ENCODE measurements around the gene LRTM2.
A peak's percentile ranks its signal among the peaks of the same experiment; 100 is the strongest.

The LRTM2 gene

DNA sequence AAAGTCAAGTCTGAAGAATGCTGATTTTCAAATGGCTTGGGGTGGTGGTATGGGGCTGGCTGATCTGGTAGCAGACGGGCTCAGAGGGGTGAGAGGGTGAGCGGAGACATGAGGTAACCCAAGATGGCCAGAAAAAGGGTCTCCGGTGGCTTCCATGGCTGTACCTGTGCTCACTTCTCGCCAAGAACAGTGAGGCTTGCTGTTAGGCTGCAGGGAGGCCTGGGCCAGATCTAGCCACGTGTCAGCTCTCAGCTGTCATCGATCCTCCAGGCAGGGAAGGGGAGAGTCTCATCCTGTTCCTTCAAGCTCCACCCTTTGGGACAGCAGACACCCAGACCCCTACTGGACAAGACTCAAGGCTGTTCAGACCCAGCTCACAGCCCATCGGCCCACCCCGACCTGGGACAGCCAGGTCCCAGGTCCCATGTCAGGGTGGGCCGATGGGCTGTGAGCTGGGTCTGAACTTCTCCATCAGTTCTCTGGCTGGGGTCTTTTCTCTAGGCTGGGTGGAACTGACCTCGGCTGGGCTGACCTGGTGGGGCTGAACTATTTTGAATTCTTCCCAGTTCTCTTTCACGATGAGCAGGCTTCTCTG is 9.0 kb downstream of the LRTM2 start:
- no peak for DNase-seq (ENCODE audit: low spot score)

DNA sequence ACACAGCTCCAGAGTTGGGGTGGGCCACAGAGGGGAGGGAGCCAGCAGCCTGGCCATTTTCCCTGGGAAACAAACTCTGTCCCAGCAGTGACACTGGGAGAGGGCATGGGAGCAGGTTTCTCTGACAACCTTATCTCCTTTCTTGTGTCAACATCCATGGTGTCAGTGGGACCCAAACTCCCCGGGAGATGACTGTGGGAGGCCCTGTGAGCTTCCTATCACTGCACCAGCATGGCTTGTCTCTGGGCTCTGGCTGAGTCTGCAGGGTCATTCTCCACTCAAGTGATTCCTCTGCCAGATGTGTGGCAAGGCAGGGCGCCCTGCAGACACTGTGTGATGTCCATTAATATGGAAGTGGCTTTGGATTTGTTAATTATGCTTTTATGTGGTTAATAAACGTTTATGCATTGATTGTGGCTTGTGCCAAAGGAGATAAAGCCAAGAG is 10.1 kb downstream of the LRTM2 start:
- no peak for DNase-seq (ENCODE audit: low spot score)

DNA sequence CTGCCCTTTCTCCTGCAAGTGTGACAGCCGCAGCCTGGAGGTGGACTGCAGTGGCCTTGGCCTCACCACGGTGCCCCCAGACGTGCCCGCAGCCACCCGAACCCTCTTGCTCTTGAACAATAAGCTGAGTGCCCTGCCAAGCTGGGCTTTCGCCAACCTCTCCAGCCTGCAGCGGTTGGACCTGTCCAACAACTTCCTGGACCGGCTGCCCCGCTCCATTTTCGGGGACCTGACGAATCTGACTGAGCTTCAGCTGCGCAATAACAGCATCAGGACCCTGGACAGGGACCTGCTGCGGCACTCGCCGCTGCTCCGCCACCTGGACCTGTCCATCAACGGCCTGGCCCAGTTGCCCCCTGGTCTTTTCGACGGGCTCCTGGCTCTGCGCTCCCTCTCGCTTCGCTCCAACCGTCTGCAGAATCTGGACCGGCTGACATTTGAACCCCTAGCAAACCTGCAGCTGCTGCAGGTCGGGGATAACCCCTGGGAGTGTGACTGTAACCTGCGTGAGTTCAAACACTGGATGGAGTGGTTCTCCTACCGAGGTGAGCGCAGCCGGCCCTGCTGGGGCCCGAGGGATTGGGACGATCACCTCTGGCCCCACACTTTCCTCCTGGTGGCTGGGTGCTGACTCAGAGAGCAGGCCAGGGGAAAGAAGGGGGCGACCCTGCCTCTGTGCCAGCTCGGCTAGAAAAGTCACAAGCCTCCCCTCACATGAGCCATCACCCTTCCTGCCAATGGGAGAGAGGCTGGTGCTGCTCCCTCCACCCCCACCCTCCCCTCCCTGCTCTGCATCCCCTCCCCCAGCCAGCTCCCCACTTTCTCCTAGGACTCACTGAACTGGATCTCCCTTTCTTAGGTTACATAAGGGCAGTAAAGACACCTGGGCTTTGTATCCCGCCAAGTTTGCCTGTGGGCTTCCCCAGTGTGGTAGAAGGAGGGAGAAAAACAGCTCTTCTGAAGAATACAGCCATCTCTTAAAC is 10.9 kb downstream of the LRTM2 start:
- DNase-seq (ENCODE audit: low spot score) = peak; percentile 24

DNA sequence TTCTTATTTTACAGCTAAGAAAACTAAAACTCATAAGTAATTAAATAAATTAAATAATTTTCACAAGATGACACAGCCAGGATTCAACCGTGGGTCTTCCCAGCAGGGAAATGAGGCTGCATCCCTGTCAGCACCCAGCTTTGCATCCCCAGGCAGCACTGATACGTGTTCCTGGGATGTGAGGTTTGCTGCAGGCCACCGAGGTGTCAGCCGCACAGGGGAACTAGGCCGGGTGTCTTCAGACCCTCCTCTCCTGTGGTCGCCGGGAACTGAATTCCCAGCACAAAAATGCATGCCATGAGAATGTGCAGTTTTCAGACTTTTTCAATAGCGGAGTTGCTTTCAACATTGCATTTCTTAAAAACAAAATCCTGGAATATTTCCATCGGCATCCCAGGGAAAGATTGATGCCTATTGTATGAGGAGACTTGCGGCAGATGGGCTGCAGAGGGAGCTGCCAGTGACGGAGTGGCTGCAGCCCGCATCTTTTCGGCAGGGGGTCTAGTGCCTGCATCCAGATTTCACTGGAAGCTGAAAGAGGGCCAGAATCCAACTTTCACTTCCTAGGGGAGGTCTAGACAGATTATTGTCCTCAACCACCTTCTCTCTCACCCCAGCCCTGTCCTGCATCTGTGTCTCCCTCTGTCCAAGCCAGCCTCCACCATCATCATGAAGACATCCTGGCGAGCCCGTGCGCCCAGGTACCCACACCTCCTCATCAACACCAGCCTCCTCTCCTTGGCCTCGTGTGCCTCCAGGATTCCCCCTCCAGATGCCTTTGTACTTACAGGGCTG is 12.6 kb downstream of the LRTM2 start:
- DNase-seq (ENCODE audit: low spot score) = no peak

DNA sequence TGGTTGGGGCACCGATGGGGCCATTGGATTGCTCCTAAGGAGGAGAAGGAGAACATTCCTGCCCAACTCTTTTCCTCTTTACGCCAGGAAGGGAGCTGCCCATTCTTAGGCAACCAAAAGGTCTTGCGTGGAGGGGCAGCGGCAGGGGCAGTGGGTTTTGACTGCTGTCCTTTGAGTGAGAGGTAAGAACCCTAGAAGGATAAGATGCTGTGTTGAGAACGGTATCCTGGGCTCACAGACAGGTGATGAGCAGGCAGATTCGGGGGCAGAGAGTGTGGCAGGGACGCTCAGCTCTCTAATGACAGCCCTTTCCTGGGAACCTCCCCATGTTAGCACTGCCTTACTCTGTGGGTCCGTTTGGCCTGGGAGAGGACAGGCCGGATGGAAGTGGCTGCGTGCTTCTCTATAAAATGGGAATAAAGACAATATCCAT is 13.2 kb downstream of the LRTM2 start:
- DNase-seq (ENCODE audit: low spot score) = no peak

DNA sequence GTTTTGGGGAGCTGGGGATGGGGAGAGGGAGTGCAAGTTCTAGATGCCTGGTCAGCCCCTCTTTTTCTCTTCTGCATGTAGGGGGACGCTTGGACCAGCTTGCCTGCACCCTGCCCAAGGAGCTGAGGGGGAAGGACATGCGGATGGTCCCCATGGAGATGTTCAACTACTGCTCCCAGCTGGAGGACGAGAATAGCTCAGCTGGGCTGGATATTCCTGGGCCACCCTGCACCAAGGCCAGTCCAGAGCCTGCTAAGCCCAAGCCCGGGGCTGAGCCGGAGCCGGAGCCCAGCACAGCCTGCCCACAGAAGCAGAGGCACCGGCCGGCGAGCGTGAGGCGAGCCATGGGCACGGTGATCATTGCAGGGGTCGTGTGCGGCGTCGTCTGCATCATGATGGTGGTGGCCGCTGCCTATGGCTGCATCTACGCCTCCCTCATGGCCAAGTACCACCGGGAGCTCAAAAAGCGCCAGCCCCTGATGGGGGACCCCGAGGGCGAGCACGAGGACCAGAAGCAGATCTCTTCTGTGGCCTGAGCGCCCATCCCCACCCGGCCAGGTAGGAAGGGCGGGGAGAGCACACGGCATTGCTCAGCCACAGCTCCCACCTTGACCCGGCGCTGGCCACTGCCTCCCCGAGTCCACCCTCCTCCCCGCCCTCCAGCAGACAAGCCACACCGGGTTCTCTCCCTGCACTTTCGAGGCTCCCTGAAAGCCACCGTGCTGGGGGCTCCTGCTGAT is 14.0 kb downstream of the LRTM2 start:
- no peak for DNase-seq (ENCODE audit: low spot score)

DNA sequence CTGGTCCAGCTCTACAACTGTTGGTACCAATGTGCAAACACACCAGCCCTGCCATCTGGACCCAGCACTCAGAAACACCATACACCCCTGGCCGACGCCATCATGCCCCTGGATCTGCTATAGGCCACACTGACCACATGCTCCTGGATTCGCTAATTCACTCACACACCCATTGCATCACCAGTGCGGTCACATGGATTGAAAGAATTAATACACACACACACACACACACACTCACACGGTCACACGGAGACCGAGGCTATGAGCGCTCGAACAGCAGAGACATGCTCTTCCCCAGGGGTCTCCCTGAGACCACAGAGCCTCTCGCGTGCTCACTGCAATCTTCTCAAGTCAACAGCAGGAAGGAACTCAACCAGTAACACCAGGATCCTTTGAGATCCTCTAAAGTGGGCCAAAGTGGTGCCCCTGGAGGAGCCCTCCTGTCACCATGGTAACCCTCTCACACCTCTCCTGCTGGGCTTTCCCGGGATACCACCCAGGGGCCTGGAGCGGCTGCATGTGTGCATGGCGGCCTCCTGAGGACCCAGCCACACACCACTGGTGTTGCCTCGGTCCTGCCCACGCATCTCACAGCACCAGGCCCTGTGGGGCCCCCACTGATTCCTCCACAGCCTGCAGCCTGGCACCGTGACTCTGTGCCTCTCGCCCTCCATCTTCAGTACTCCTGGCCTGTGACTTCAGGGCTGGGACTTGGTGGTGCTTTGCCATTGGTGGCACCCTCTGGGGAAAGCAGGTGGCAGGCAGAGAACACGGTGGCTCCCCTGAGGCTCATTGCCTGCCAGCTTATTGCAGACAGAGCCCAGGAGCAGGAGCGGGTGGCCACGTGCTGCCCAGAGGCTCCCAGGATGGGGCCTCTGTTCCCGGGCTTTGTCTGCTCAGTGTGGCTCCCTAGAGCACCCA is 15.1 kb downstream of the LRTM2 start:
- DNase-seq (ENCODE audit: low spot score) = no peak

DNA sequence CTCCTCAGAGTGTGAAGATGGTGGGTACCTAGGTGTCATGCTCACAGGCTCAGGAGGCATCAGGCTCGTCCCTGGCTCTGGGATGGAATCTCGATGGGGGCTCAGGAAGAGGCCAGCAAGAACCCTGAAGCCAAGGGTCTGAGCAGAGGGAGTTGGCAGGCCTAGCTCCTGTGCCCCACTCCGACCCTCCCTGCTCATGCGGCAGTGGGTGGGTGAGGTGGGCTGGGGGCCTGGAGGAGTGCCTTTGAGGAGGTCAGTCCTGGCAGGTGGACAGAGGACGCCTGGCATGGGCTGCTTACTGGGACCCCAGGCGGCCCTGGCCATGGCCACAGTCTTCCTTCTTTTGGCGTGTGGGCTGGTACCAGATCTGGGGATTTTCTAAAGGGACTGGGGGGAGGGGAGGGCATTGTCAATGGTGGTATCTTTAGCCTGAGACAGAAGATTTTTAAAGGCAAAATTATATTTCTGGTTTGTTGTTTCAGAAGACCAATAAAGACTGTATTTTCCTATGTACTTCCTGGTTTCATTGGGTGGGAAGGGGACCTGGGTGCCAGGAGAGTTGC is 16.0 kb downstream of the LRTM2 start:
- no peak for DNase-seq (ENCODE audit: low spot score)

DNA sequence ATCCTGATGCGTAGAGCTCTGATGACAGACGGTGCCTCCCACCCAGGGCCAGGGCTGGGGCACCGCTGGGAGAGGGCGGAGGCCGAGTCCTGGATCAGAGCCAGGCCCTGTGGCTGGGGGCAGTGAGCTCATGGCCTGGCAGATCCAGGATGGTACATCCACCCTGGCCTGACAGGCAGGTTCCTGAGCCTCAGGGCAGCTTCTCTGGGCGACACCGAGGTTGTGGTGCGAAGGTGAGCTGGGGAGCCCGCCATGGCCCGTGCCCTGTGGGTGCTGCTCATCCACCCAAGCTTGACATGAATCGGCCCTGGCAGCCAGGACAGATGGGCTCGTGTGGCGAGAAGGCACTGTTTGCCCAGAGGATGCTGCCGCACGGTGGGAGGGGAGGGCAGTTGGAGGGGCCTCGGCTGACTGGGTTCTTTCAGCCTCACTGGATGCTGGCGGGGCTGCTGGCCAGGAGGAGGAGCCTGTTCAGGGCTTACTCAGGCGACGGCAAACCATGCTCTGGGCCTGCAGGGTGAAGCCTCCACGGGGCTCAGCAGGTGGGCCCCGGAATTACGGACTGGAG is 16.6 kb downstream of the LRTM2 start:
- no peak for DNase-seq (ENCODE audit: low spot score)

DNA sequence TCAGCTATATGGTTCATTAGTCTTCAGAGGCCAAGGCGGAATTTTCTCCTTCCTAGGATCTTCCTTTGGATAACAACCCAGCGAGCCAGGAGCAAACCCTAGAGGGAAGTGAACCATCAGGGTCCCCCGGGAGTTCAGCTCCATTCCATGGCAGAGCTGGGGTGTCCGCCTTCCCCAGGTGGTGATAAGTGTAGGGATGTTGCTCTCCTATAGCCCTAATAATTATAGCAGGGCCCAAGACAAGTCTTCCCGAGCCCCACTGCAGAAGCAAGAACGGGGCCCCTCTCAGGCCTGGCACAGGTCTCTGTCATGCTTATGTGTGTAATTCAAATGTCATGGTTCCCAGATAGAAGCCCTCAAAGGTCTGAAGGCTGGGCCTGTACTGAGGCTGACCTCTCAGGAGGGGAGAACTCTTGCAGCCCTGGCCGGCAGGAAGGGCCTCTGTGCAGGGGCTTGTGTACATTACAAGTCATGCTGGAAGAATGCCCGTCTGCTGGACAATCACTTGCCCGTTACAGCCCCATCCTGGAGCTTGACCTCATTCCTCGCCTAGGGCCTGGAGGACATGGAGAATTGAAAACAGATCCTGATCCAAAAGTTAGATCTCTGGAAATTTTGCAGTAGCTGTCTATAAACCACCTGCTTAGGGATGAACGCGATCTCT is 17.3 kb downstream of the LRTM2 start:
- no peak for DNase-seq (ENCODE audit: low spot score)

DNA sequence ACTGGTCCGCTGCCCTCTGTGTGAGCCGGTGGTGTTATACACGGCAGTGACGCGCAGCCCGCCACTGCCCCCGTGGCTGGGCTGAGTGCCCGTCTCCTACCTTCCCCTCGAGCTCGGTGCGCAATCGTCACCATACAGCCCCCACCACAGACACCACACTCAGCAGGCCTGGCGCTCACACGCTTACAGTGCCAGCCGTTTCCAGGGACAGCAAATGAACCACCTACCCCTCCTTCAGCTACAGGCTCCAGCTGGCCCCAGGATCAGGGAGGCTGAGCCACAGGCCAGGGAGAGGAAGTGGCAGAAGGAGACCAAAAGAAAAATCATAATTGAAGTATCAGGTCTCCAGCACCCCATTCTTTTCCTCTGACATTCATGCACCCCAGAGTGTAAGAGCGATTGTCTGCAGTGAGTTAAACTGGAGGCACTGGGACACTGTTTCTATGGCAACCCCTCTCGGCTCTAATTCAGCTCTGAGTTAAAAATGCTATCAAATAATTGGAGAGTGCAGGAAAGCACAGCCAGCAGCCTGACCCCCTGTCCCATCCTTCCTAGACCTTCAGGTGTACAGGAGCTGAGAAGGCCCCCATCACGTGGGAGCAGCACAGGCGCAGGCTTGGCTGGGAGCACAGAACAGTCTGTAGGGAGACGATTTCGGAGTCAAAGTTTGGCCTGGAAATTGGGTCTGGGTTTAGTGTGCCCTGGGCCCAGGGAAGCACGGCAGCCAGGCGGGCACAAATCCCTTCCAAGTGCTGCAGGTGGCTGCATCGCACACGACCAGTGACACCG is 18.0 kb downstream of the LRTM2 start:
- no peak for DNase-seq (ENCODE audit: low spot score)

DNA sequence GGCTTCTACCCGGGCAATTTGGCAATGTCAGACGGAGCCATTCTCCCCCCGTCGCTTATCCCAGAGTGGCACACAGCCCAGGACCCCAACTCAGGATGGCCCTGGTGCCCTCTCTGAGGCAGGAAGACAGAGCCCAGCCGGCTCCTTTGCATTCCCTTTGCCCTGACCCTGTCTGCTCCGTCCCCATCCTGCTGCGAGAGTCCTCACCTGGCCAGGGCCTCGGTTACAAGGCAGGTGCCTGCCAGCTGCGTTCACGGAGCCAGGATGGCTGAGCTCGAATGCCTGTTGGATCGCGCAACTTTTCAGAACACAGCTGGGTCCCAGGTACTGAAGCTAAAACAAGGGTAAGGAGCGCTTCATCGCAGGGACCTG is 18.6 kb downstream of the LRTM2 start:
- DNase-seq (ENCODE audit: low spot score) = no peak

DNA sequence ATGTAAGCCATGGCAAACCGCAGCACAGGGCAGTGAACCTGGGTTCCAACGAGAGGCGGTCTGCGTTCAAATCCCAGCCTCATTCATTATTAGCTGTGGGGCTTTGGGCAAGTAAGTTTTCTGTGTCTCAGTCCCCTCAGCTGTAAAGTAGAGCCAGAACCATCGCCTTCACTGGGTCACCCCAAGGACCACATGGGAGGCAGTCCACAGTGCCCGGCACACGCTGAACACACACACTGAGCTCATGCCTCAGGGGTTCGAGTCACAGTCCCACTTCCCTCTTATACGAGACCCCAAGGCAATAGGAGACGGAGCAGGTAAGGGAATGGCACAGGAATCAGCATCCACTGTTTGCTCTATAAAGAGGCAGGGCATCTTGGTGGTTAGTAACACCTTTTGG is 19.1 kb downstream of the LRTM2 start:
- DNase-seq (ENCODE audit: low spot score) = no peak

DNA sequence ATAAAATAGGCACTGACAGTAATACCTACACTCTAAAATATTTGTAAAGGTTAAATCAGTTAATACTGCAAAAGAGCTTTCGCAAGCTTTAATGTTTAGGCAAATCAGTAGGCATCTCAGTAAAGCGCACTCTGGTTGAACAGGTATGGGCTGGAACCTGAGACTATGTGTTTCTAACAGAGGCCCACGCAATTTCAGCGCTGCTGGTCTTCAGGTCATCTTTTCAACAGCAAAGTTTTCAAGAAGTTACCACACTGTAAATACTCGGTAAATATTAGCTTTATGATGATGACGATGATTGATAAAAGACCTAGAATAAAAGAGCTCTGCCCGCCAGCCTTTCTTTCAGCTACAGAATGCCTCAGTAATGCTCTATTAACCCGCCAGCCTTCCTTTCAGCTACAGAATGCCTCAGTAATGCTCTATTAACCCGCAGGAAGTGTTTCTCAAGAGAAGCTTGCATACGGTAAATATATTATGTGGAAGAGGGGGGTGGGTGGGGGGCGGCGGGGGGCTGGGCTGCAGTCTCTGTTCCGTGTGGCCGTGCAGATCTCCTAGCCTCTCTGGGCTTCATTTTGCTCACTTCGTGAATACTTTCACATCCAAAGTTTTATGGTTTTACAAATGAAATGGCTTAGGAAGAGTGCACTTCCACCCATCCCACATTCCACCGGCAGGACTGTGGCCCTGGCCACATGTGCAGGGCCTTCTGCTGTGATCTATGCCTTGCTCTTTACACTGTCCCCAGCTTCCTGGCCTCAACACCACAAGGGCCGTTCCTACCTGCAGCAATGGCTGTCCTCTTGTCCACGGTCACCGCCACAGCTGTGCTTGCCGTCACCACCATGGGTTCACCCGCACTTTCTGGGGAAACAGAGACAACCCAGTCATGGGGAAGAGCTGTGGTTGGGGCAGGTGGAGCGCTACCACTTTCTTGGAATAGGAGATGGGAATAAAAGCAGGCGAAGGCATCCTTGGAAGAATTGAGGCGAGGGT is 19.9 kb downstream of the LRTM2 start:
- DNase-seq (ENCODE audit: low spot score) = no peak

DNA sequence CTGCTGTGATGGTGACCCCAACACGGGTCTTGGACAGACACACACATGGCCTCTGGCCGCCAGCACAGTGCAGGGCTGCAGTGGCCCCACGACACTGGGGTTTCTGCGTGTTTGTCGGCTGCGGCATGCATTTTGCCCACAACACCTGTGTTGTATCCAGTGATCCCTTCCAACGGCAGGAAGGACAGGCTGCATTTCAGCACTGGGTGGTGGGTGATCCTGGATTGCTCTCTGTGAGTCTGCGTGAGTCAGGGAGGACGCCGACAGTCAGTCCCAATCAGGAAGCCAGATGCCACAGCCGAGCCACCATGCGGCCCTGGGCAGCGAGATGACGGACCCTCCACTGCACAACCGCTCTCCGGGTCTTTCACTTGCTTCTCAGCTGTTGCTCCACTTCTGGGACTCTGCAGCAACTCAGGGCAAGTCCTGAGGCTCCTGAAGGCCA is 20.6 kb downstream of the LRTM2 start:
- no peak for DNase-seq (ENCODE audit: low spot score)

DNA sequence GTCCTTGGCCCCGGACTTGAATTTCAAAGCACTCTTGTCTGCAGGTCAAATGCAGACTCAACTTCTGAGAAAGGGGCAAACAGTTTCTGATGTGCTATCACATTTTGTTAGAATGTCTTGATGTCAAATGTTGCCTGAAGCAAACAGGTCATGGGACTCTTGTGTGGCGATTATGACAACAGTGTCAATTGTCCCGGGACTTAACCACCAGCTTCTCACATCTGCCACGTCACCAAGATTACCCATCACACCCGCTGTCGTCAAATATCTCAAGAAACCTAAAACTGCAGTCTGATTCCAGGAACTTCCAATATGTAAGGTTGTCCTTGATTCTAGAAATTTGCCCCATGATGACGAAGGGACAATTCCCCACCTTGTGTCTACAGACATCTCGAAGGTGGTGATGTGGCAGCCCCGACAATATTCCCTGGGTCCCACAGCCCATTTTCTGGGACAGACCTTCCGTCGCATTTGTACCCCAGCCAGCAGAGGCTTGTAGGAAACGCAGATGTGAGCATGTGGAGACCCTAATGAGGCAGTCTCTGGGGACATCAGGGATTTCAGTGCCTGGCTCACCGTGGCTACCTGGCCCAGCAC is 21.3 kb downstream of the LRTM2 start:
- no peak for DNase-seq (ENCODE audit: low spot score)

Data from germinal center (tissue), 1 donor.